WTC11 (cell line): ENCODE data around the gene COLQ.

Experiments used
- CREB1 ChIP-seq: sonication (generic); formaldehyde crosslinking; IDR thresholded peaks from 2 replicates; pipeline ENCODE4 v1.8.0; 2023; ENCODE audit warnings: mild to moderate bottlenecking, missing genetic modification reagents
- GABPB1 ChIP-seq: sonication (generic); formaldehyde crosslinking; IDR thresholded peaks from 2 replicates; pipeline ENCODE4 v1.8.1; 2023; ENCODE audit warnings: mild to moderate bottlenecking, missing genetic modification reagents
- TEAD4 ChIP-seq: sonication (generic); formaldehyde crosslinking; IDR thresholded peaks from 2 replicates; pipeline ENCODE4 v1.8.0; 2022; ENCODE audit warnings: mild to moderate bottlenecking, missing genetic modification reagents
- TF ChIP-seq, protein P1 (sequence below): fragments of 200-600 bp; IDR thresholded peaks from 2 replicates; pipeline ENCODE4 v1.8.0; 2022; ENCODE audit warnings: antibody characterized with exemption
- TF ChIP-seq, protein P2 (sequence below): sonication (generic); formaldehyde crosslinking; IDR thresholded peaks from 2 replicates; pipeline ENCODE4 v1.8.0; 2022; ENCODE audit warnings: mild to moderate bottlenecking, missing genetic modification reagents

- TF ChIP-seq, protein P1, sequence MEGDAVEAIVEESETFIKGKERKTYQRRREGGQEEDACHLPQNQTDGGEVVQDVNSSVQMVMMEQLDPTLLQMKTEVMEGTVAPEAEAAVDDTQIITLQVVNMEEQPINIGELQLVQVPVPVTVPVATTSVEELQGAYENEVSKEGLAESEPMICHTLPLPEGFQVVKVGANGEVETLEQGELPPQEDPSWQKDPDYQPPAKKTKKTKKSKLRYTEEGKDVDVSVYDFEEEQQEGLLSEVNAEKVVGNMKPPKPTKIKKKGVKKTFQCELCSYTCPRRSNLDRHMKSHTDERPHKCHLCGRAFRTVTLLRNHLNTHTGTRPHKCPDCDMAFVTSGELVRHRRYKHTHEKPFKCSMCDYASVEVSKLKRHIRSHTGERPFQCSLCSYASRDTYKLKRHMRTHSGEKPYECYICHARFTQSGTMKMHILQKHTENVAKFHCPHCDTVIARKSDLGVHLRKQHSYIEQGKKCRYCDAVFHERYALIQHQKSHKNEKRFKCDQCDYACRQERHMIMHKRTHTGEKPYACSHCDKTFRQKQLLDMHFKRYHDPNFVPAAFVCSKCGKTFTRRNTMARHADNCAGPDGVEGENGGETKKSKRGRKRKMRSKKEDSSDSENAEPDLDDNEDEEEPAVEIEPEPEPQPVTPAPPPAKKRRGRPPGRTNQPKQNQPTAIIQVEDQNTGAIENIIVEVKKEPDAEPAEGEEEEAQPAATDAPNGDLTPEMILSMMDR, result no peak
- TF ChIP-seq TEAD4, result no peak
- TF ChIP-seq GABPB1 (CRISPR knock-in tag), result no peak
- TF ChIP-seq, protein P2, sequence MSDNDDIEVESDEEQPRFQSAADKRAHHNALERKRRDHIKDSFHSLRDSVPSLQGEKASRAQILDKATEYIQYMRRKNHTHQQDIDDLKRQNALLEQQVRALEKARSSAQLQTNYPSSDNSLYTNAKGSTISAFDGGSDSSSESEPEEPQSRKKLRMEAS, result no peak
- TF ChIP-seq CREB1, result no peak
Measured at GRCh38 chr3:15426579-15427118, 94.9 kb downstream of the COLQ start.
